Measurements from ENCODE around the gene MGAT4B.
A peak's percentile ranks its signal among the peaks of the same experiment; 100 is the strongest.
"Not testable (repeated sequence)": the region's sequence is repeated elsewhere in the genome, so short reads cannot be mapped to it uniquely, and the experiment has no call there.

MGAT4B gene

DNA sequence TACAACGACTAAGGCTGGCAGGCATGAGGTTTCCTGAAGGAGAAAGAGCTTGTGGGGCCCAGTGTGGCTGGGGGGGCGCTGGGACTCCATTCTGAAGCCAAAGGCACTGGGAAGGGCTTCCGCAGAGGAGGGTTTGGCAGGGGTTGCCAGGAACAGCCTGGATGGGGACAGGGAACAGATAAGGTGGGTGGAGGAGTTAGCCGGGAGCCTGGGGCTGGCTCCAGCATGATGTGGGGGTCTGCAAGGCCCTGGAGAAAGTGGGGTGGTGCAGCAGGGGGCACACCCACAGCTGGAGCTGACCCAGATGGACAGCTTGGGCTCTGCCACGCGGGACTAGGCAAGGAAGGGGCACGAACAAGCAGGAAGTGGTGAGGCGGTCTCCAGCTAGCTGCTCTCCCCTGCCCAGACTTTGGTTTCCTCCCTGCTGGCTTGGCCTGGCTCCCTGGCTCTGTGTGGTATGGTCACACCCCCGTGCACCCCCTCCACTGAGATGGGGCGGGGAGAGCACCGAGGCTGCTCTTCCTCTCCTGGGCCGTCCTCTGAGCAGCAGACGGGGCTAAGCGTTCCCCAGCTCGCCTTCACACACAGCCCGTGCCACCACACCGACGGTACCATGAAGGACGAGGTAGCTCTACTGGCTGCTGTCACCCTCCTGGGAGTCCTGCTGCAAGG, 13.1 kb downstream of the MGAT4B start, which contains the start of gene LTC4S:
Gene LTC4S (plus strand): TSS at position 519 of the 672 bp plus-strand sequence. CDS start 95 bp downstream, at position 614.
- DNase-seq: peak; percentile 66

DNA sequence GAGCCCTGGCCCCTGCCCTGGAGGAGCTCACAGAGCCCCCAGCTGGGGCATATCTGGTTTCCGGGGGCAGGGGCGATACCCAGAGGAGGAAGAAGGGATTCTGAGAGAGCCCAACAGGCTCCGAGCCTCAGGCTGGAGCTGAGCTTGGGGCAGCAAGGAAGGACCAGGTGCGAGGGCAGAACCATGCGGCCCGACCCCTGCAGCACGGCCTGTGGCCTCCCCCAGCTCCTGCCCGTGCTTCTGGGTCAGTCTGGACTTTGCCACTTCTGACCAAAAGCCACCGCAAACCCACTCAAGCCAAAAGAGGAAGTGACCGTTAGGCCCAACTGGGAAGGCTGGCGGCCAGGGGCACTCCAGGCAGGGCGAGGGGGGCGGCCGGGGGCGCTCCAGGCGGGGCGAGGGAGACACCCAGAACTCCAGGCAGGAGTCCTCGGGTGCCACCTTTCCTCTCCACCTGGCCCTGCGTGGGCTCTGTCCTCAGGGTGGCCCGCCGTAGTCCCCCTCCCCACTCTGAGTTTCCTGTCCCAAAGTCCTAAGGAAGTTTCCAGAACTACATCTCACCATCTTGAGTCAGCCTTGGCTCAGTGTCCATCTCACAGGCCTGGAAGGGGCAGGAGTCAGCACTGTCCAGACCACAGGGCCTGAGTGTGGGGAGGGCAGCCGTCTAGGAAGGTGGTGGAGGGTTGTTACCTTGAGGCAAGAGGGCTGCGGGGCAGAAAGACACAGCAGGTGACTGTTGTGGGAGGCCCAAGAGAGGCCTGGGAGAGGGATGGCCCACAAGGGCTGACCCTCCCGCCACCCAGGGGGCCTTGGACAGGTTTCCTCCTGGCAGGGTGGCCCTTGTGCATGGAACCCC, 13.8 kb downstream of the MGAT4B start:
- peak; percentile 88 for DNase-seq

DNA sequence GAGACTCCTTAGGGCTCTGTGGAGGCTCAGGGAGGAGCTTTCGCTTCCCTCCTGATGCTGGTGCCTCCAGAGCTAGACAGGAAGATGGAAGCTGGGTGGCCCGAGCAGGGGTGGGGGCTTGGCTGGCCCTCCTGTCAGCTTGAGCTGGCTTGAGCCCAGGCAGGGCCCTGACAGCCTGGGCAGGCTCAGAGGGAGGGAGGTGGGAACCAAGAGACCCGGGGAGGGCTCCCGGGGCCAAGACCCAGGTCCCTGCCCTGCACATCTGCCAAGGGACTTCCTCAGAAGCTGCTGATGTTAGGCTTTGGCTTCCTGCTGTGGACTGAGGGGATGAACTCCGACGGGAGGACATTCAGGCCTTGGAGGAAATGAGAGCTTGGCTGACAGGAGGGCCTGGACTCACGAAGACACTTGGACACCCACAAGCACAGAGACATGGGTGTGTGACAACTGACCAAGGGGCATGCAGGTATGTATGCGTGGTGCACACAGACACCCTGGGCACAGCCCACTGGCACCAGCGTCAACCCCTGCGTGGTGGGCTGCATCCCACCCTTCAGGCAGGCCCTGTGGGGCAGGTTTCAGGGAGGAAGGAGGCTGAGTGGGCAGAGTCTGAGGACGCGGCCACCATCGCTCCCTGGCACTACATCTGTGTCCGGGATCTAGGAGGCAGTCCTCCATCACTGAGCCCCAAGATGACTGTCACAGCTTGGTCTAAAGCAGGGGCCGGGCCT, 14.6 kb downstream of the MGAT4B start:
- no peak for DNase-seq

DNA sequence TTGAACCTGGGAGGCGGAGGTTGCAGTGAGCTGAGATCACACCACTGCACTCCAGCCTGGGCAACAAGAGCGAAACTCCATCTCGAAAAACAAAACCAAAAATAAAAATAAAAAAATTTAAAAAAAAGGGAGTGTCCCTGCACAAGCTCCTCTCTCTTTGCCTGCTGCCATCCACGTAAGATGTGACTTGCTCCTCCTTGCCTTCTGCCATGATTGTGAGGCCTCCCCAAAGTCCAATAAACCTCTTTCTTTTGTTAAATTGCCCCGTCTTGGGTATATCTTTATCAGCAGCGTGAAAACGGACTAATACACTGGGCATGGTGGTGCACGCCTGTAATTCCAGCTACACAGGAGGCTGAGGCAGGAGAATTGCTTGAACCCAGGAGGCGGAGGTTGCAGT, 17.4 kb downstream of the MGAT4B start:
- DNase-seq: not testable (repeated sequence)

DNA sequence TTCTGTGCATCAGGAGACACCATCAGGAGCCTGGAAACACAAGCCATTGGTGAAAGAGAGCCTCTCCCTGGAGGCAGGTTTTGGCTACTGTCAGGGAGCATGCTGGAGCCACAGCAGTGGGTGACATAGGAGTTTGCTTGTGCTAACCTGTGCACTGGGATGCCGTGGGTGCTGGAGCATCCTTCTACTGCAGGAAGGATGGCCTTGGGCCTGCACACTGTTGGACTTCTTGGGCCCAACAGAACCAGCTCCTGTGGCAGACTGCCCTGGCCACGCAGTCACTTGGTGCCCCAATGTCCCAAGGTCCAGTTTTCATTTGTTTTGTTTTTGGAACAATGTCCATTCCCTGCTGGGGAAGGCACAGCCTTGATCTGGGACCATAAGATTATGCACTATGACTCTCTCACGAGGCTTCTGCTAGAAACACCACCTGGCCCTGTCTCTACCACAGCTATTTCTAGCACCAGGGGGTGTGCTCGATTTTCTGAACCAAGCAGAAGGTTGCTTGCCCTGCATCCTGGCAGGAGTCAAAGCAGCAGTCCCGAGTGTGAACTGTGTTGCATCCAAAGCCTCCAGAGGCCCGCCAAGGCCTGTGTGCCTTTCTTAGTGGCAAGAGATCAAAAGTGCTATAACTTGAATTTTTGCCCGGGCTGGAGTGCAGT, 18.3 kb downstream of the MGAT4B start:
- DNase-seq: no peak

DNA sequence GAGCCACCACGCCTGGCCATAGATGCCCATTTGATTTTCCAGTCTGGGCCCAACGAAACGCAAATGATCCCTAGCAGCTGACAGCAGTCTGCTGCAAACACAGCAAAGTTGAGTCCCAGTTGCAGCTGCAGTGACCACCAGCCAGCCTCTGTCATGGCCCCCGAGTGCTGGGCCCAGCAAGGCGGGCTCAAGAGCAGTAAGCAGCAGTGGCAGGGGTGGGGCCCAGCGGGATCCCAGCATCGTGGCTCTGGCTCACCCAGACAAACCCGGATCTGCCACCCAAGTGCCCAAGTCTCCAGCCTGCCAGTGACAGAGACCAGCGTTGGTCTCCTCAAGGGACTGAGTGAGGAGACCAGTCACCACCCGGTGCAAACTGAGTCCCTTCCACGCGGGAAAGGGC, 19.8 kb downstream of the MGAT4B start:
- no peak for DNase-seq

DNA sequence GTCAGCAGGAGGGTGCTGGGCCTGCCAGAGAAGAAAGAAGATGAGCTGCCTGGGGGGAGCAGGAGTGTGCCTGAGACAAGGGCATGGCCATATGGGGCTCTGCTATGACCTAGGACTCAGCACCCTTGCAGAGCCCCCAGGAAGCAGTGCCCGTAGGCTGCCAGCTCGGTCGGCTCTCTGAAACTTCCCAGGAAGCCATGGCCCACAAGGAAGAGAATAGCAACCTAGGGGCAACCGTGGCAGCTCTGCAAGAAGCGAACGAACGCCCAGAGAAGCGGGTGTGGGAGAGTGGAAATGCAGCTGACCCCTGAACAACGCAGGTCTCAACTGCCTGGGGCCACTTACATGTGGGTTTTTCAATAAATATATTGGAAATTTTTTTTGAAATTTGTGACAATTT, 23.5 kb downstream of the MGAT4B start:
- DNase-seq: no peak

DNA sequence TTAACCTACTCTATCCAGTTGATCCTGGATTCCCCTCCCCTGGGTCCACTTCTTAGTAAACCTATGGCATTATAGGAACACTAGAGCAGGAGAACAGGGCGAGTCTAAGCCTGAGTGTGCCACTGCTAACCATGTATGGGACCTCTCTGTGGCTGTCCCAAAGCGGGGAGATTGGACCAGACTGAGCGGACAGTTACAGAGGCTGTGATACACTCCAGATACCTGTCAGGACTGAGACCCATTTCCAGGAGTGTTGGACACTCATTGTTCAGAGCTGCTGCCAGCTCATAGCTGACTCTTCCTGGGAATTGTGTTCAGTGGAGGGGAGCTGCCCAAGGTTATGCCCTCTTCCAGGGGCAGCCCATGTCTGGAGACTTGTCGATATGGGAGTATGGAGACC, 24.8 kb downstream of the MGAT4B start:
- no peak for DNase-seq

DNA sequence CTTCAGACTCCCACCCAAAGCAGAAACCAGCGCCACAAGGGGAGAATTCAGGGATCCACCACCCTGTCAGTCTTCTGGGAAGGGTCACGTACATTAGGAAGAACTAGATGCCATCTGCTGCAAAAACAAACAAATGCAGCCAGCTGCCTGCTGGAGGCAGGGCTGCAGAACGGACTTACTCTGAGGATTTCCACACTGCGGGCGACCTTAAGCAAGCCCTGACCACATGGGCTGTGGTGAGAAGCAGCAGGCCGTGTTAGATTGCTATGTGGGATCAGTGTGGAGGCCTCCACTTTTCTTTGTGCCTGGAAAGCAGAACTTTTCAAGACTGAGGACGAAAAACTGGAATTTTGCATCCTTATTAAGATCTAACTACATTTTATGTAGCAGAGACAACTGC, 26.3 kb downstream of the MGAT4B start:
- no peak for DNase-seq

DNA sequence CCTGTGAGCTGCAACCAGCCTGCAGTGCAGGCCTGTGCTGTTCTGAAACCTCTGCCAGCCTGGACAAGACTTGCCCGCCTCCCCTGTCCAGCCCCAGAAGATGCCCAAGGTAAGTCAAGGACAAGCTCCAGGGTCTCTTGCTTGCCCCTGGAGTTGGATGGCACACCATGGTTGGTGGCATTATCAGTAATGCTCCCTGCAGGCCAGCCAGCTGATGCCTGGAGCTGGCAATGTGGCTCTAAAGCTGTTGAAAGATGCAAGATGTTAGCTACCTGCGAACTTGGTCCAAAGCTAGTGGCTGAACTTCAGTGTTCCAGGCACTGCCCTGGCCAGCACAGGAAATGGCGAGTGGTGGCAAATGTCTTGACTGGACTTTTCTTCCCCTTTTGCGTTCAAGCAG, 26.8 kb downstream of the MGAT4B start:
- no peak for DNase-seq

DNA sequence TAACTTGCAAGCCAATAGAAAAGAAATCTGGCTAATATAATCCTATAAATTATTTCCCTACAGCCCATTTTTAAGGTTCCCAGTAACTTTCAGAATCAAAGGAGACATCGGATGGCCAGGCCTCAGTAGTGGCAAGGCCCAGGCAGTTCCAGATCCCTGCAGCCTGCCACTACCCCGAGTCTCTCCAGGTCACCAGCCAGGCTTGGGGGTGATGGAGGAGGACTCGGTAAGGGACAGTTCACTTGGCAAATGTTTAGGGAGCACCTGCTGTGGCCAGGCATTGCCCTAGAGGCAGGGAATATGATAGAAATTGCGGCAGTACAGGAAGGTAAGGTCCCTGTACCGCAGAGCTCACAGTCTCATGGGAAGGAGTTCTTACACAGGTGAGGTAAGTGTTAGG, 28.1 kb downstream of the MGAT4B start:
- no peak for DNase-seq

DNA sequence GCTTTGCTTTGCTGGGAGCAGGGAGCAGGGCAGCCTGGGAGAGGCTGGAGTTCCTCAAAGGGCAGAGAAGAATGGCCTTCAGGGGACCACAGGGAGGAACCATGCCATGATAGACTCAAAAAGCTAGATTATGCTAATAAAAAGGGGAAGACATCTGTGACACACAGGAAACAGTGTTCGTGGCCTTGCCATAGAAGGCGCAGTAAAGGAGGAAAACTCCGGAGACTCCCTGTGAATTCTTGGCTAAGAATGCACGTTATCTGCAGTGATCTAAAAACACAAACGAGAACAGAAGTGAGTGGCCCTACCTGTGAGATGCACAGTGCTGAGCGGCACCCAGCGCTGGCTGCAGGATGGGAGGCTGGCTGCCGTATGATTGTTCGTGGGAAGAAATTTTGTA, 28.8 kb downstream of the MGAT4B start:
- DNase-seq: no peak

DNA sequence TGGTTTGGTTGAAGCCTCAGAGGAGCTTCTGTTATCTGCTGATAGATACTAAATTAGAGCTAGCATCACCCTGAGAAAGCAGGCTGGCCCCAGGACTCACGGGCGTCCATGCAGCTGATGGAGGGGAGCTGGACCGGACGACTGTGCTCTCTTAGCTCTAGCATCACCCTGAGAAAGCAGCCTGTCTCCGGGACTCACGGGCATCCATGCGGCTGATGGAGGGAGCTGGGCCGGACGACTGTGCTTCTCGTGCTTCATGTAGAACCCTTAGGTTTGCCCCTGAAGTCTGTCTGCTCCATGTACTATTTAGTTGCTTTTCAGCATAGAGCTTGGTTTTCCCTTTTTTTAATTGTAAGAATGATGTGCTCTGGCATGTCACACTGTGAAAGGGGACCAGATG, 29.2 kb downstream of the MGAT4B start:
- DNase-seq: no peak

DNA sequence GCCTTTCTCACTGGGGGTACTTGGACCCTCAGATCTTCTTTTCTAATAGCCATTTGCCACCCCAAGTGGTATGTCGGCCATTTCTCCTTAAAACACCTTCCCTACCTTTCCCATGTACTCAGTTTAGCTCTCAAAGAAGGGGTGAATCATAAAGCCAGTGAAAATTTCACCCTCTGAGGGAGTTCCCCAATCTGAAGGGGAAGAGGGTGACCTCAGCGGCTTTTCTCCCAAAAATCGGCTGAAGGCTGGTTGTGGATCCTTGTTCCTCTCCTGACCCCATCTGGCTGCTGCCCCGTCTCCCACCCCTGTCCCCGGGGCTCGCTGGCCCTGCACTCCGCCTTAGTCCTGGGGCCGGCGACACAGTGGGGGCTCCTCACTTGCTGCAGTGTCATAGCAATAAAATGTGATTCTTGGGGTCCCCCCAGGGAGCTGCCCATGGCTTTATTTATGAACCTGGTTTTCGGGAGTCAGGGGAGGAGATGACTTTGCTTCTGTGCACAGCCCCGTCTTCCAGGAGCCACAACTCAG, 30.2 kb downstream of the MGAT4B start:
- no peak for DNase-seq

DNA sequence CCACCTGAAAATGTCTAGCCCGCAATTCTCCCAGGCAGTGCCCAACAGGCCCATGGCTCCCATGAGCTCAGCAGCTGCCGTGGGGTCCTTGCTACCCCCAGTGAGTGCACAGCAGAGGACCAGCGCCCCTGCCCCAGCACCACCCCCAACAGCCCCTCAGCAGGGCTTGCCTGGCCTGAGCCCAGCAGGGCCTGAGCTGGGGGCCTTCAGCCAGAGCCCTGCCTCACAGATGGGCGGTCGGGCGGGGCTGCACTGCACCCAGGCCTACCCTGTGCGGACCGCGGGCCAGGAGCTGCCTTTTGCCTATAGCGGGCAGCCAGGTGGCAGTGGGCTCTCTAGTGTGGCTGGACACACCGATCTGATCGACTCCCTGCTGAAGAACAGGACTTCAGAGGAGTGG, 32.2 kb downstream of the MGAT4B start:
- DNase-seq: no peak

DNA sequence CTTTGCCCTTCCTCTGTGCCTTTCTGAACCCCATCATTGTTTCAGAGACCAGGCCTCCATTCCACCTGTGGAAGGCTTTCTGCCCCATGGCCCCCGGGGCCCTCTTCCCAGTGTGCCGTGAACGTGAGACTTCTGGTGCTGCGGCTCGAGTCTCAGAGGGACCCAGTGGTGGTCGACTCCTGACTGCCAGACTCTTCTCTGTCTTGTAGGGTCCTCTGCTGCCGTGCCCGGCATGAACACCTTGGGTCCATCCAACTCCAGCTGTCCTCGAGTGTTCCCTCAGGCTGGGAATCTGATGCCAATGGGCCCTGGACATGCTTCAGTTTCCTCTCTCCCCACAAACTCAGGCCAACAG, 33.0 kb downstream of the MGAT4B start:
- DNase-seq: no peak

DNA sequence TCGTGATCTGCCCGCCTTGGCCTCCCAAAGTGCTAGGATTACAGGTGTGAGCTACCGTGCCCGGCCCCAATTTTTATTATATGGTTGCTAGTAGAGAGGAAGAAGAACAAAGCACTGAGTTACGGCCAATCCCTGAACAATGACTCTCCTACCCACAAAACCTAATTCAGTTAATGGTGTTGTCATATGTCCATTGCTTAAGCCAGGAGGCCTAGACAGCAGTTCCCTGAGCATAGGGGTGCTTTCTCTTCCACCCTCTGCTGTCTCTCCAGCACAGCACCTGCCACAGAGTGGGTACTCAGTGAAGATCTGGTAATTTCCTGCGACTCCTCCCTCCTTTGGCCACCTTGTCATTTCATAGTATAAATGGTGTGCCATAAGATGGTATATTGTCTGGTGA, 34.3 kb downstream of the MGAT4B start:
- DNase-seq: peak; percentile 44

DNA sequence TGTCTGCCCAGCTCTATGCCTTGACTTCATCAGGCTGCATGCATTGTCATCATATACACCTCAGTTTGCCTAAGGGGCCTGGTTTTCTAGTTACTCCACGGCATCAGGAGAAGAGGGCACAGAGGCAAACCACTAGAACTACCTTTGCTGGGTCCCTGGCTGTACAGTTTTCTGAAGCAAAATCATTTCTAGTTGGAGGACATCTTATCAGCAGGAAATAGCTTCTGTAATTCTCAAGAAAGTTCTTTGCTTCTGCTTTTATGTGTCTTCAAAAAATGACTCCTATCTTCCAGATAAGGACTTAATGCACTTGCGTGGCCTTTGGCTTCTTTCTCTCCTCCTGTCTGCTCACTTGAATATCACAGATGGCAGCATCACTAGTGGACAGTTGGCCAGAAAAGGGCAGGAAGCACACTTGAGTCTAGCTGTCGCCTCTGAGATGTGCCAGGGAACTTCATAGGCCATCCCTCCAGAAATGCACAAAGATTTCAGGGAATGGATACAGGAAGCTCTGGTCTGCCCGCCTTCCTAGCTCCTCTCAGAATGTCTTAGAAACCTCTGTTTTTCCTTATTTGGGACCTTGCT, 35.3 kb downstream of the MGAT4B start:
- peak; percentile 78 for DNase-seq

DNA sequence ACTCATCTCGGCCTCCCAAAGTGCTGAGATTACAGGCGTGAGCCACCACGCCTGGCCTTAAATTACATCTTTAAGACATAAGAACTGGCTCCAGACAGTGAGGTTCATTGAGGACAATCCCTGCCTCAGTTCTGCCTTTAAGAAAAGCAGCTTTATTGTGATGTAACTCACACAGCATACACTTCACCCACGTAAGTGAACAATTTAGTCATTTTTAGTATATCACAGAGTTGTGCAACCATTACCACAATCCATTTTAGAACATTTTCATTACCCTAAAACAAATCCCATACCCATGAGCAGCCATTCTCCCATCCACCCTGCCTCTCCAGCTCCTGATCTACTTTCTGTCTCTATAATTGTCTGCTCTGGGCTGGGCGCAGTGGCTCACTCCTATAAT, 36.9 kb downstream of the MGAT4B start:
- no peak for DNase-seq

DNA sequence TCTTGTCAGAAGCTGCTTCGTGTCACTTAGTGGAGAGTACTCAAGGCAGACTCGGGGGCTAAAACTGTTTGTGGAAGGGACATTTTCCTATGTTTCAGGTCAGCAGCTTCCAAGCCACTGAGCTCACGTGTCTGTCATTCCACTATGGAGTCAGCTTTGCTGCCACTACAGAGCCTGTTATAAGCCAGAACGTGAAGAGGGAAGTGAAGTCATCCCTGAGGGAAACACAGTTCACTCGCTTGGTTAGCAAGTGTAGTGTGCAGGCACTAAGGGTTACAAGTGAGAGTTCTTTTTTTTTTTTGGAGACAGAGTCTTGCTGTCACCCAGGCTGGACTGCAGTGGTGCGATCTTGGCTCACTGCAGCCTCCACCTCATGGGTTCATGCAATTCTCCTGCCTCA, 37.4 kb downstream of the MGAT4B start:
- no peak for DNase-seq

DNA sequence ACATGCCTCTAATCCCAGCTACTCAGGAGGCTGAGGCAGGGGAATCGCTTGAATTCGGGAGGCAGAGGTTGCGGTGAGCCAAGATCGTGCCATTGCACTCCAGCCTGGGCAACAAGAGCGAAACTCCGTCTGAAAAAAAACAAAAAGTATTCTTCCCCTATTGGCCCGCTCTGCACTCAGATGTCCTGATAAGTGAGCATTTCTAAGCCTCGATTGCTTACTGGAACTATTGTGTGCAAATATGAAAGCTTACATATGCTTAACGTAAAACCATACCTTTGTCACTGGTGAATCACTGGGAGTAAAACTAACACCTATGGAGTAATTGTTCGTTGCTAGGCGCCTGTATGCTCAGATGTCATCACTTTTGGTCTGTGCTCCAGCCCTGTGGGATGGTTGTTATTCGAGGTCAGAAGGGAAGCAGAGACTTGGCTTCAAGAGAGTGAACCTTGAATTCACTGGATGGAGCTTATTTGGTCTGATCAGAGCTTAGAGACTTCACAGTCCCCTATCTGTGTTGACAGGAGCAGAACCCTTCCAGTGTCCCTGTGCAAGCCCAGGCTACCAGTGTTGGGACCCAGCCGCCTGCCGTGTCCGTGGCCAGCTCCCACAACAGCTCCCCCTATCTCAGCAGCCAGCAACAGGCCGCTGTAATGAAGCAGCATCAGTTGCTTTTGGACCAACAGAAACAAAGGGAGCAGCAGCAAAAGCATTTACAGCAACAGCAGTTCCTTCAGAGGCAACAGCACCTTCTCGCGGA, 38.2 kb downstream of the MGAT4B start:
- no peak for DNase-seq

Data from OCI-M1 (cell line).